HL-60 (cell line): ENCODE data around the gene HYAL3.

Experiments
- GABPA ChIP-seq: IDR thresholded peaks from 2 replicates; pipeline ENCODE4 v1.6.1; 2012; ENCODE audit warnings: low read depth
- POLR2AphosphoS5 ChIP-seq: IDR thresholded peaks from 2 replicates; pipeline ENCODE4 v1.6.1; 2012; ENCODE audit warnings: low read depth
- TF ChIP-seq, protein P1 (sequence below): IDR thresholded peaks from one replicate; pipeline ENCODE4 v1.5.1; 2011; ENCODE audit warnings: low read length, control low read depth, inconsistent platforms; ENCODE audit not compliant: insufficient read depth
- TF ChIP-seq, protein P2 (sequence below): IDR thresholded peaks from 2 replicates; pipeline ENCODE4 v1.6.1; 2012; ENCODE audit warnings: low read depth; ENCODE audit not compliant: insufficient replicate concordance

DNA sequence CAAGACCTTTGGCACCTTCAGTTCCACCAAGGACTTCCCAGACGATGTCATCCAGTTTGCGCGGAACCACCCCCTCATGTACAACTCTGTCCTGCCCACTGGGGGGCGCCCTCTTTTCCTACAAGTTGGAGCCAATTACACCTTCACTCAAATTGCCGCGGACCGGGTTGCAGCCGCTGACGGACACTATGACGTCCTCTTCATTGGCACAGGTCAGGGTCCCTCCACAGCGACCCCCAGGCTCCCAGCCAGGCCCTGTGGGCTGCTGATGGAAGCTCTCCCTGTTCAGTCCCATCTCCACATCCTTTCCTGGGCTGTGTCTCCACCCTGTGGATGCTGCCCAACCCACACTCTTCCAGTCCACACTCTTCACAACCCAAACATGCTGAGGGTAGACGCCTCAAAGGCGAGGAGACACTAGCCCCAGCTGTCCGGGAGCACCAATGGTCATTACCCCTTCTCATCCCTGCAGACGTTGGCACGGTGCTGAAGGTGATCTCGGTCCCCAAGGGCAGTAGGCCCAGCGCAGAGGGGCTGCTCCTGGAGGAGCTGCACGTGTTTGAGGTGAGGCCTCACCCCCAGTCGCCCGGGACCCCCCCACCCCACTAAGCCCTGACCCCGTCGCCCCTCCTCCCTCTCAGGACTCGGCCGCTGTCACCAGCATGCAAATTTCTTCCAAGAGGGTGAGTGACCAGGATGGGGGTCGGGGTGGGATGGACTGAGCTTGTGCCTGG lies 24.7 kb downstream of the HYAL3 start:
- TF ChIP-seq POLR2AphosphoS5, result no peak
- TF ChIP-seq, protein P1, sequence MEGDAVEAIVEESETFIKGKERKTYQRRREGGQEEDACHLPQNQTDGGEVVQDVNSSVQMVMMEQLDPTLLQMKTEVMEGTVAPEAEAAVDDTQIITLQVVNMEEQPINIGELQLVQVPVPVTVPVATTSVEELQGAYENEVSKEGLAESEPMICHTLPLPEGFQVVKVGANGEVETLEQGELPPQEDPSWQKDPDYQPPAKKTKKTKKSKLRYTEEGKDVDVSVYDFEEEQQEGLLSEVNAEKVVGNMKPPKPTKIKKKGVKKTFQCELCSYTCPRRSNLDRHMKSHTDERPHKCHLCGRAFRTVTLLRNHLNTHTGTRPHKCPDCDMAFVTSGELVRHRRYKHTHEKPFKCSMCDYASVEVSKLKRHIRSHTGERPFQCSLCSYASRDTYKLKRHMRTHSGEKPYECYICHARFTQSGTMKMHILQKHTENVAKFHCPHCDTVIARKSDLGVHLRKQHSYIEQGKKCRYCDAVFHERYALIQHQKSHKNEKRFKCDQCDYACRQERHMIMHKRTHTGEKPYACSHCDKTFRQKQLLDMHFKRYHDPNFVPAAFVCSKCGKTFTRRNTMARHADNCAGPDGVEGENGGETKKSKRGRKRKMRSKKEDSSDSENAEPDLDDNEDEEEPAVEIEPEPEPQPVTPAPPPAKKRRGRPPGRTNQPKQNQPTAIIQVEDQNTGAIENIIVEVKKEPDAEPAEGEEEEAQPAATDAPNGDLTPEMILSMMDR, result peak; percentile 83
- TF ChIP-seq, protein P2, sequence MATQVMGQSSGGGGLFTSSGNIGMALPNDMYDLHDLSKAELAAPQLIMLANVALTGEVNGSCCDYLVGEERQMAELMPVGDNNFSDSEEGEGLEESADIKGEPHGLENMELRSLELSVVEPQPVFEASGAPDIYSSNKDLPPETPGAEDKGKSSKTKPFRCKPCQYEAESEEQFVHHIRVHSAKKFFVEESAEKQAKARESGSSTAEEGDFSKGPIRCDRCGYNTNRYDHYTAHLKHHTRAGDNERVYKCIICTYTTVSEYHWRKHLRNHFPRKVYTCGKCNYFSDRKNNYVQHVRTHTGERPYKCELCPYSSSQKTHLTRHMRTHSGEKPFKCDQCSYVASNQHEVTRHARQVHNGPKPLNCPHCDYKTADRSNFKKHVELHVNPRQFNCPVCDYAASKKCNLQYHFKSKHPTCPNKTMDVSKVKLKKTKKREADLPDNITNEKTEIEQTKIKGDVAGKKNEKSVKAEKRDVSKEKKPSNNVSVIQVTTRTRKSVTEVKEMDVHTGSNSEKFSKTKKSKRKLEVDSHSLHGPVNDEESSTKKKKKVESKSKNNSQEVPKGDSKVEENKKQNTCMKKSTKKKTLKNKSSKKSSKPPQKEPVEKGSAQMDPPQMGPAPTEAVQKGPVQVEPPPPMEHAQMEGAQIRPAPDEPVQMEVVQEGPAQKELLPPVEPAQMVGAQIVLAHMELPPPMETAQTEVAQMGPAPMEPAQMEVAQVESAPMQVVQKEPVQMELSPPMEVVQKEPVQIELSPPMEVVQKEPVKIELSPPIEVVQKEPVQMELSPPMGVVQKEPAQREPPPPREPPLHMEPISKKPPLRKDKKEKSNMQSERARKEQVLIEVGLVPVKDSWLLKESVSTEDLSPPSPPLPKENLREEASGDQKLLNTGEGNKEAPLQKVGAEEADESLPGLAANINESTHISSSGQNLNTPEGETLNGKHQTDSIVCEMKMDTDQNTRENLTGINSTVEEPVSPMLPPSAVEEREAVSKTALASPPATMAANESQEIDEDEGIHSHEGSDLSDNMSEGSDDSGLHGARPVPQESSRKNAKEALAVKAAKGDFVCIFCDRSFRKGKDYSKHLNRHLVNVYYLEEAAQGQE, result no peak
- TF ChIP-seq GABPA, result no peak
